Neural progenitor cell (in vitro differentiated cells): ENCODE results near the gene TCF7L2. TPM values are rescaled to one million over a fixed set of nuclear protein-coding genes. Genes with fewer than 3 reads are reported as not detected.

ENCODE experiments used
- DNase-seq: peaks from one replicate; pipeline ENCODE4 v3.0.0-alpha.2; 2016; ENCODE audit warnings: low spot score
- H2AFZ ChIP-seq: fragments of 200-600 bp; sonication (generic); replicated peaks from 2 replicates; pipeline ENCODE4 v1.6.1; 2016; ENCODE audit warnings: antibody characterized with exemption
- H3F3A ChIP-seq: fragments of 200-600 bp; sonication (generic); 2 replicates; pipeline ENCODE4 v1.6.1; 2016; ENCODE audit warnings: antibody characterized with exemption, low read depth
- H3K27ac ChIP-seq: fragments of 200-600 bp; sonication (generic); 2 replicates; pipeline ENCODE4 v1.5.1; 2016; ENCODE audit warnings: mild to moderate bottlenecking
- H3K27me3 ChIP-seq: fragments of 200-600 bp; sonication (generic); 2 replicates; pipeline ENCODE4 v1.6.1; 2016; ENCODE audit warnings: mild to moderate bottlenecking, moderate library complexity
- H3K36me3 ChIP-seq: fragments of 200-600 bp; sonication (generic); 2 replicates; pipeline ENCODE4 v1.5.1; 2016
- H3K4me1 ChIP-seq: fragments of 200-600 bp; sonication (generic); 2 replicates; pipeline ENCODE4 v1.6.1; 2016; ENCODE audit warnings: mixed run types
- H3K4me2 ChIP-seq: fragments of 200-600 bp; sonication (generic); 2 replicates; pipeline ENCODE4 v1.6.1; 2016
- H3K4me3 ChIP-seq: fragments of 200-600 bp; sonication (generic); 2 replicates; pipeline ENCODE4 v1.5.1; 2016
- H3K79me2 ChIP-seq: fragments of 200-600 bp; sonication (generic); 2 replicates; pipeline ENCODE4 v1.6.1; 2016; ENCODE audit warnings: low read depth
- H3K9ac ChIP-seq: fragments of 200-600 bp; sonication (generic); 2 replicates; pipeline ENCODE4 v1.6.1; 2016
- H3K9me3 ChIP-seq: fragments of 200-600 bp; sonication (generic); 2 replicates; pipeline ENCODE4 v1.5.1; 2016; ENCODE audit warnings: low read depth
- H4K20me1 ChIP-seq: fragments of 200-600 bp; sonication (generic); 2 replicates; pipeline ENCODE4 v1.6.1; 2016; ENCODE audit warnings: low read depth
- H3K27ac Mint-ChIP-seq: 3 replicates; pipeline ENCODE4 v1.8.0; 2021; ENCODE audit warnings: mixed read lengths
- H3K27me3 Mint-ChIP-seq: 2 replicates; pipeline ENCODE4 v1.8.0; 2022; ENCODE audit warnings: low read depth, mild to moderate bottlenecking, inconsistent platforms, moderate library complexity, mixed read lengths; ENCODE audit not compliant: insufficient read depth
- H3K36me3 Mint-ChIP-seq: 3 replicates; pipeline ENCODE4 v1.8.0; 2021; ENCODE audit warnings: mixed read lengths
- H3K4me1 Mint-ChIP-seq: 3 replicates; pipeline ENCODE4 v1.8.0; 2021; ENCODE audit warnings: mixed read lengths
- H3K4me3 Mint-ChIP-seq: 3 replicates; pipeline ENCODE4 v1.8.0; 2021; ENCODE audit warnings: mild to moderate bottlenecking, moderate library complexity, mixed read lengths
- H3K9me3 Mint-ChIP-seq: 3 replicates; pipeline ENCODE4 v1.8.0; 2020; ENCODE audit warnings: mixed read lengths
- CTCF ChIP-seq: fragments of 200-600 bp; sonication (generic); IDR thresholded peaks from 2 replicates; pipeline ENCODE4 v1.5.1; 2017; ENCODE audit warnings: antibody characterized with exemption, mild to moderate bottlenecking
- EZH2 ChIP-seq: fragments of 200-600 bp; sonication (generic); IDR thresholded peaks from 2 replicates; pipeline ENCODE4 v1.6.1; 2017; ENCODE audit warnings: antibody characterized with exemption, mild to moderate bottlenecking, moderate library complexity
- EZH2phosphoT487 ChIP-seq: fragments of 200-600 bp; sonication (generic); IDR thresholded peaks from 2 replicates; pipeline ENCODE4 v1.6.1; 2017; ENCODE audit warnings: antibody characterized with exemption
- total RNA-seq: library from RNA; depleted of rRNA; stranded (reverse); fragments of >200 nt; gene quantifications from 2 replicates; pipeline ENCODE4 v1.2.3, GENCODE V29; 2015; ENCODE audit warnings: low replicate concordance

Gene TCF7L2
- total RNA-seq, 1 donor from 2014 or later = 12.3 TPM

- H3K4me2 ChIP-seq = peak overlapping the region; percentile 63
- no peaks in the 10 kb centered on the region for H3K9me3 Mint-ChIP-seq
- TF ChIP-seq EZH2 (no peak), EZH2phosphoT487 (no peak), CTCF (no peak)
Observed at GRCh38 chr10:113027574-113028455, 77.8 kb downstream of the TCF7L2 start.

GRCh38 chr10:113028456-113029440 is 78.7 kb downstream of the TCF7L2 start:
- no peaks in the 10 kb centered on the region for H3K27me3 ChIP-seq
- peaks cover 98% of the 10 kb centered on the region for H3K79me2 ChIP-seq
- H3K4me1 ChIP-seq = peaks cover 50% of the 10 kb centered on the region
- Mint-ChIP-seq H3K9me3 (no peaks in the 10 kb centered on the region), H3K4me1 (peaks cover 35% of the 10 kb centered on the region), H3K4me3 (peak overlapping the region; percentile 72), H3K27ac (no peak overlapping the region), H3K36me3 (peaks cover 13% of the 10 kb centered on the region), H3K27me3 (no peaks in the 10 kb centered on the region)
- no peak overlapping the region for H3K4me3 ChIP-seq
- H3K27ac ChIP-seq = peak overlapping the region; percentile 57
- peaks cover 99% of the 10 kb centered on the region for H4K20me1 ChIP-seq
- DNase-seq = no peak
- no peak overlapping the region for H3K9ac ChIP-seq
- no peaks in the 10 kb centered on the region for H3K36me3 ChIP-seq
- no peak overlapping the region for H2AFZ ChIP-seq
- H3F3A ChIP-seq = peaks cover 72% of the 10 kb centered on the region
- TF ChIP-seq CTCF (no peak), EZH2phosphoT487 (no peak), EZH2 (no peak)
- no peaks in the 10 kb centered on the region for H3K9me3 ChIP-seq
- peak overlapping the region; percentile 63 for H3K4me2 ChIP-seq

More at GRCh38 chr10:113027574-113028455, 77.8 kb downstream of the TCF7L2 start:
- H3K27ac ChIP-seq = peak overlapping the region; percentile 57
- peaks cover 50% of the 10 kb centered on the region for H3K4me1 ChIP-seq
- H2AFZ ChIP-seq = no peak overlapping the region
- peak overlapping the region; percentile 72 for H3K4me3 Mint-ChIP-seq
- no peaks in the 10 kb centered on the region for H3K9me3 ChIP-seq
- H3K4me1 Mint-ChIP-seq = peaks cover 35% of the 10 kb centered on the region
- no peaks in the 10 kb centered on the region for H3K27me3 ChIP-seq
- H3F3A ChIP-seq = peaks cover 72% of the 10 kb centered on the region
- H3K27me3 Mint-ChIP-seq = no peaks in the 10 kb centered on the region
- H3K79me2 ChIP-seq = peaks cover 98% of the 10 kb centered on the region
- H3K36me3 ChIP-seq = no peaks in the 10 kb centered on the region
- peaks cover 100% of the 10 kb centered on the region for H4K20me1 ChIP-seq
- peak overlapping the region; percentile 11 for H3K4me3 ChIP-seq
- peaks cover 13% of the 10 kb centered on the region for H3K36me3 Mint-ChIP-seq
- no peak overlapping the region for H3K9ac ChIP-seq
- H3K27ac Mint-ChIP-seq = no peak overlapping the region
- peak; percentile 84 for DNase-seq

- no peak overlapping the region for H3K4me3 Mint-ChIP-seq
- DNase-seq = no peak
- peaks cover 35% of the 10 kb centered on the region for H3K4me1 Mint-ChIP-seq
- H3K27me3 Mint-ChIP-seq = peaks cover 2% of the 10 kb centered on the region
- peaks cover 16% of the 10 kb centered on the region for H3K36me3 Mint-ChIP-seq
- no peaks in the 10 kb centered on the region for H3K9me3 ChIP-seq
- H3K9me3 Mint-ChIP-seq = no peaks in the 10 kb centered on the region
- peaks cover 98% of the 10 kb centered on the region for H3K79me2 ChIP-seq
- peaks cover 56% of the 10 kb centered on the region for H3K4me1 ChIP-seq
- H3K27ac Mint-ChIP-seq = no peak overlapping the region
- no peak overlapping the region for H3K4me3 ChIP-seq
- peaks cover 61% of the 10 kb centered on the region for H3F3A ChIP-seq
- peaks cover 98% of the 10 kb centered on the region for H4K20me1 ChIP-seq
- TF ChIP-seq CTCF (no peak), EZH2phosphoT487 (no peak), EZH2 (no peak)
- no peaks in the 10 kb centered on the region for H3K27me3 ChIP-seq
- no peaks in the 10 kb centered on the region for H3K36me3 ChIP-seq
- no peak overlapping the region for H2AFZ ChIP-seq
- no peak overlapping the region for H3K27ac ChIP-seq
- no peak overlapping the region for H3K9ac ChIP-seq
- H3K4me2 ChIP-seq = no peak overlapping the region
Observed at GRCh38 chr10:113030453-113030852, 80.4 kb downstream of the TCF7L2 start.
